Measurements from ENCODE around the gene SCN1B.

SCN1B gene

DNA sequence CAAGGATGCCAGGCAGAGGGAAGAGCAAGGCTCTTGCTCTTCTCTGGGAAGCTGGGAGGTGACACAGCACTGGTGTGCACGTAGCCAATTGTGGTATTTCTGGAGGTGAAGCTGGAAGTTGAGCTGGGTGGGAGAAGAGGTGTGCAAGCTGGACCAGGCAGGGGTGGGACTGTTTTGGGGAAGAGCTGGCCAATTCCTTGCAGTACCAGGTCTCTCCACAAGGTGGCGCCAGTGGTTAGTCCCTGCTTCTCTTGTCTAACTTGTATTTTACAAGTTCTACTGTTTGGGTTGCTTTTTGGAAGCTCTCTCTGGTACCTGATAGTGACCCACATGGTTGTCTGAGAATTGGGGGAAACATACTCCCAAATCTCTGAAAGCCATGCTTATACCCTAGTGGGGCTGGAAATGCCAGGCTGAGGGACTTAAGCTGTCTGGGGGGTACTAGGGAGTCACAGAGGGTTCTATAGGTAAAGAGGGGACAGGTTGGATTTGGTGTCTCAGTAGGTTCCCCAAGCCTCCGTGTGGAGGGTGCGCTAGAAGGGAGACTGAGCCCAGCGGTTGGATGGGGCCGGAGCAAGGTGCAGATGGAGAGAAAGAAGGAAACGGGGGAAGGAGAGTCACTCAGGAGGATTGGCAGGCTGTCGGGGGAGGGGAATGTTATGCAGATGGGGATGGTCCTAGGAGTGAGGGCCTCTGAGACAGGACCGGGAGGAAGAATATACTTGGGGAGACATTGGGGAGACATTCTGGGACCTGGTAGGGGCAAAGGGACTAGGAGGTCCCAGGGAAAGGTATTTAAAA lies 14.2 kb downstream of the SCN1B start (continued):
- no peak for TF ChIP-seq ZBTB20 (tag by site-specific recombination; IDR thresholded peaks at IDR 0.05)
- TF ChIP-seq, protein P1, sequence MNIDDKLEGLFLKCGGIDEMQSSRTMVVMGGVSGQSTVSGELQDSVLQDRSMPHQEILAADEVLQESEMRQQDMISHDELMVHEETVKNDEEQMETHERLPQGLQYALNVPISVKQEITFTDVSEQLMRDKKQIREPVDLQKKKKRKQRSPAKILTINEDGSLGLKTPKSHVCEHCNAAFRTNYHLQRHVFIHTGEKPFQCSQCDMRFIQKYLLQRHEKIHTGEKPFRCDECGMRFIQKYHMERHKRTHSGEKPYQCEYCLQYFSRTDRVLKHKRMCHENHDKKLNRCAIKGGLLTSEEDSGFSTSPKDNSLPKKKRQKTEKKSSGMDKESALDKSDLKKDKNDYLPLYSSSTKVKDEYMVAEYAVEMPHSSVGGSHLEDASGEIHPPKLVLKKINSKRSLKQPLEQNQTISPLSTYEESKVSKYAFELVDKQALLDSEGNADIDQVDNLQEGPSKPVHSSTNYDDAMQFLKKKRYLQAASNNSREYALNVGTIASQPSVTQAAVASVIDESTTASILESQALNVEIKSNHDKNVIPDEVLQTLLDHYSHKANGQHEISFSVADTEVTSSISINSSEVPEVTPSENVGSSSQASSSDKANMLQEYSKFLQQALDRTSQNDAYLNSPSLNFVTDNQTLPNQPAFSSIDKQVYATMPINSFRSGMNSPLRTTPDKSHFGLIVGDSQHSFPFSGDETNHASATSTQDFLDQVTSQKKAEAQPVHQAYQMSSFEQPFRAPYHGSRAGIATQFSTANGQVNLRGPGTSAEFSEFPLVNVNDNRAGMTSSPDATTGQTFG (tag by site-specific recombination; IDR thresholded peaks at IDR 0.05; ENCODE audit: borderline replicate concordance) = peak; percentile 57; the same call in 1 of the 2 replicates
- no peak for TF ChIP-seq KLF8 (tag by site-specific recombination; IDR thresholded peaks at IDR 0.05)
- peak; percentile 78 for TF ChIP-seq ZNF654 (tag by site-specific recombination; IDR thresholded peaks at IDR 0.05; ENCODE audit: low read depth)
- no peak for TF ChIP-seq ZNF626 (tag by site-specific recombination; IDR thresholded peaks at IDR 0.05)
- no peak for TF ChIP-seq GLIS2 (tag by site-specific recombination; IDR thresholded peaks at IDR 0.05)
- no peak for TF ChIP-seq ZNF138 (tag by site-specific recombination; IDR thresholded peaks at IDR 0.05; ENCODE audit: borderline replicate concordance)
- no peak for TF ChIP-seq ZSCAN30 (tag by site-specific recombination; IDR thresholded peaks at IDR 0.05)
- TF ChIP-seq EGR2 (tag by site-specific recombination; IDR thresholded peaks at IDR 0.05; ENCODE audit: low read depth) = no peak
- no peak for TF ChIP-seq ZNF707 (tag by site-specific recombination; IDR thresholded peaks at IDR 0.05)
- TF ChIP-seq, protein P2, sequence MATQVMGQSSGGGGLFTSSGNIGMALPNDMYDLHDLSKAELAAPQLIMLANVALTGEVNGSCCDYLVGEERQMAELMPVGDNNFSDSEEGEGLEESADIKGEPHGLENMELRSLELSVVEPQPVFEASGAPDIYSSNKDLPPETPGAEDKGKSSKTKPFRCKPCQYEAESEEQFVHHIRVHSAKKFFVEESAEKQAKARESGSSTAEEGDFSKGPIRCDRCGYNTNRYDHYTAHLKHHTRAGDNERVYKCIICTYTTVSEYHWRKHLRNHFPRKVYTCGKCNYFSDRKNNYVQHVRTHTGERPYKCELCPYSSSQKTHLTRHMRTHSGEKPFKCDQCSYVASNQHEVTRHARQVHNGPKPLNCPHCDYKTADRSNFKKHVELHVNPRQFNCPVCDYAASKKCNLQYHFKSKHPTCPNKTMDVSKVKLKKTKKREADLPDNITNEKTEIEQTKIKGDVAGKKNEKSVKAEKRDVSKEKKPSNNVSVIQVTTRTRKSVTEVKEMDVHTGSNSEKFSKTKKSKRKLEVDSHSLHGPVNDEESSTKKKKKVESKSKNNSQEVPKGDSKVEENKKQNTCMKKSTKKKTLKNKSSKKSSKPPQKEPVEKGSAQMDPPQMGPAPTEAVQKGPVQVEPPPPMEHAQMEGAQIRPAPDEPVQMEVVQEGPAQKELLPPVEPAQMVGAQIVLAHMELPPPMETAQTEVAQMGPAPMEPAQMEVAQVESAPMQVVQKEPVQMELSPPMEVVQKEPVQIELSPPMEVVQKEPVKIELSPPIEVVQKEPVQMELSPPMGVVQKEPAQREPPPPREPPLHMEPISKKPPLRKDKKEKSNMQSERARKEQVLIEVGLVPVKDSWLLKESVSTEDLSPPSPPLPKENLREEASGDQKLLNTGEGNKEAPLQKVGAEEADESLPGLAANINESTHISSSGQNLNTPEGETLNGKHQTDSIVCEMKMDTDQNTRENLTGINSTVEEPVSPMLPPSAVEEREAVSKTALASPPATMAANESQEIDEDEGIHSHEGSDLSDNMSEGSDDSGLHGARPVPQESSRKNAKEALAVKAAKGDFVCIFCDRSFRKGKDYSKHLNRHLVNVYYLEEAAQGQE (tag by site-specific recombination; IDR thresholded peaks at IDR 0.05) = no peak
- TF ChIP-seq SALL2 (tag by site-specific recombination; IDR thresholded peaks at IDR 0.05; ENCODE audit: borderline replicate concordance) = peak; percentile 18; the same call in 1 of the 2 replicates
- TF ChIP-seq HOXD13 (CRISPR knock-in tag; IDR thresholded peaks at IDR 0.05; ENCODE audit: borderline replicate concordance) = no peak
- TF ChIP-seq, protein P3, sequence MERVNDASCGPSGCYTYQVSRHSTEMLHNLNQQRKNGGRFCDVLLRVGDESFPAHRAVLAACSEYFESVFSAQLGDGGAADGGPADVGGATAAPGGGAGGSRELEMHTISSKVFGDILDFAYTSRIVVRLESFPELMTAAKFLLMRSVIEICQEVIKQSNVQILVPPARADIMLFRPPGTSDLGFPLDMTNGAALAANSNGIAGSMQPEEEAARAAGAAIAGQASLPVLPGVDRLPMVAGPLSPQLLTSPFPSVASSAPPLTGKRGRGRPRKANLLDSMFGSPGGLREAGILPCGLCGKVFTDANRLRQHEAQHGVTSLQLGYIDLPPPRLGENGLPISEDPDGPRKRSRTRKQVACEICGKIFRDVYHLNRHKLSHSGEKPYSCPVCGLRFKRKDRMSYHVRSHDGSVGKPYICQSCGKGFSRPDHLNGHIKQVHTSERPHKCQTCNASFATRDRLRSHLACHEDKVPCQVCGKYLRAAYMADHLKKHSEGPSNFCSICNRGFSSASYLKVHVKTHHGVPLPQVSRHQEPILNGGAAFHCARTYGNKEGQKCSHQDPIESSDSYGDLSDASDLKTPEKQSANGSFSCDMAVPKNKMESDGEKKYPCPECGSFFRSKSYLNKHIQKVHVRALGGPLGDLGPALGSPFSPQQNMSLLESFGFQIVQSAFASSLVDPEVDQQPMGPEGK (tag by site-specific recombination; IDR thresholded peaks at IDR 0.05) = no peak
- no peak for TF ChIP-seq SCRT2 (tag by site-specific recombination; IDR thresholded peaks at IDR 0.05)
- no peak for TF ChIP-seq ZNF768 (tag by site-specific recombination; IDR thresholded peaks at IDR 0.05)
- TF ChIP-seq, protein P4, sequence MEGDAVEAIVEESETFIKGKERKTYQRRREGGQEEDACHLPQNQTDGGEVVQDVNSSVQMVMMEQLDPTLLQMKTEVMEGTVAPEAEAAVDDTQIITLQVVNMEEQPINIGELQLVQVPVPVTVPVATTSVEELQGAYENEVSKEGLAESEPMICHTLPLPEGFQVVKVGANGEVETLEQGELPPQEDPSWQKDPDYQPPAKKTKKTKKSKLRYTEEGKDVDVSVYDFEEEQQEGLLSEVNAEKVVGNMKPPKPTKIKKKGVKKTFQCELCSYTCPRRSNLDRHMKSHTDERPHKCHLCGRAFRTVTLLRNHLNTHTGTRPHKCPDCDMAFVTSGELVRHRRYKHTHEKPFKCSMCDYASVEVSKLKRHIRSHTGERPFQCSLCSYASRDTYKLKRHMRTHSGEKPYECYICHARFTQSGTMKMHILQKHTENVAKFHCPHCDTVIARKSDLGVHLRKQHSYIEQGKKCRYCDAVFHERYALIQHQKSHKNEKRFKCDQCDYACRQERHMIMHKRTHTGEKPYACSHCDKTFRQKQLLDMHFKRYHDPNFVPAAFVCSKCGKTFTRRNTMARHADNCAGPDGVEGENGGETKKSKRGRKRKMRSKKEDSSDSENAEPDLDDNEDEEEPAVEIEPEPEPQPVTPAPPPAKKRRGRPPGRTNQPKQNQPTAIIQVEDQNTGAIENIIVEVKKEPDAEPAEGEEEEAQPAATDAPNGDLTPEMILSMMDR (tag by site-specific recombination; IDR thresholded peaks at IDR 0.05) = peak; percentile 100
- no peak for TF ChIP-seq ZNF335 (tag by site-specific recombination; conservative IDR thresholded peaks at IDR 0.05)
- no peak for TF ChIP-seq ZNF274 (IDR thresholded peaks at IDR 0.05; ENCODE audit: low read length)
- TF ChIP-seq ZNF274 (tag by site-specific recombination; IDR thresholded peaks at IDR 0.05; ENCODE audit: borderline replicate concordance) = no peak
- no peak for TF ChIP-seq PRDM1 (tag by site-specific recombination; IDR thresholded peaks at IDR 0.05)
- TF ChIP-seq ZBTB8A (tag by site-specific recombination; IDR thresholded peaks at IDR 0.05) = no peak
- TF ChIP-seq, protein P5, sequence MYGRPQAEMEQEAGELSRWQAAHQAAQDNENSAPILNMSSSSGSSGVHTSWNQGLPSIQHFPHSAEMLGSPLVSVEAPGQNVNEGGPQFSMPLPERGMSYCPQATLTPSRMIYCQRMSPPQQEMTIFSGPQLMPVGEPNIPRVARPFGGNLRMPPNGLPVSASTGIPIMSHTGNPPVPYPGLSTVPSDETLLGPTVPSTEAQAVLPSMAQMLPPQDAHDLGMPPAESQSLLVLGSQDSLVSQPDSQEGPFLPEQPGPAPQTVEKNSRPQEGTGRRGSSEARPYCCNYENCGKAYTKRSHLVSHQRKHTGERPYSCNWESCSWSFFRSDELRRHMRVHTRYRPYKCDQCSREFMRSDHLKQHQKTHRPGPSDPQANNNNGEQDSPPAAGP (tag by site-specific recombination; IDR thresholded peaks at IDR 0.05) = no peak
- TF ChIP-seq ZFP69B (tag by site-specific recombination; IDR thresholded peaks at IDR 0.05) = no peak
- no peak for TF ChIP-seq ZNF169 (tag by site-specific recombination; IDR thresholded peaks at IDR 0.05)
- no peak for TF ChIP-seq ZNF133 (tag by site-specific recombination; IDR thresholded peaks at IDR 0.05)
- TF ChIP-seq ZNF24 (tag by site-specific recombination; IDR thresholded peaks at IDR 0.05) = no peak
- TF ChIP-seq ZNF157 (tag by site-specific recombination; IDR thresholded peaks at IDR 0.05) = no peak

All from HEK293 (cell line).